SH-SY5Y (cell line): Measurements from ENCODE around the gene RABGGTA.

Experiments used
- GATA2 ChIP-seq: IDR thresholded peaks from 2 replicates; pipeline ENCODE4 v1.6.1; 2011; ENCODE audit warnings: mild to moderate bottlenecking, low read depth, low read length
- GATA3 ChIP-seq: IDR thresholded peaks from 2 replicates; pipeline ENCODE4 v1.6.1; 2011; ENCODE audit warnings: low read depth, mild to moderate bottlenecking, low read length, moderate library complexity

DNA sequence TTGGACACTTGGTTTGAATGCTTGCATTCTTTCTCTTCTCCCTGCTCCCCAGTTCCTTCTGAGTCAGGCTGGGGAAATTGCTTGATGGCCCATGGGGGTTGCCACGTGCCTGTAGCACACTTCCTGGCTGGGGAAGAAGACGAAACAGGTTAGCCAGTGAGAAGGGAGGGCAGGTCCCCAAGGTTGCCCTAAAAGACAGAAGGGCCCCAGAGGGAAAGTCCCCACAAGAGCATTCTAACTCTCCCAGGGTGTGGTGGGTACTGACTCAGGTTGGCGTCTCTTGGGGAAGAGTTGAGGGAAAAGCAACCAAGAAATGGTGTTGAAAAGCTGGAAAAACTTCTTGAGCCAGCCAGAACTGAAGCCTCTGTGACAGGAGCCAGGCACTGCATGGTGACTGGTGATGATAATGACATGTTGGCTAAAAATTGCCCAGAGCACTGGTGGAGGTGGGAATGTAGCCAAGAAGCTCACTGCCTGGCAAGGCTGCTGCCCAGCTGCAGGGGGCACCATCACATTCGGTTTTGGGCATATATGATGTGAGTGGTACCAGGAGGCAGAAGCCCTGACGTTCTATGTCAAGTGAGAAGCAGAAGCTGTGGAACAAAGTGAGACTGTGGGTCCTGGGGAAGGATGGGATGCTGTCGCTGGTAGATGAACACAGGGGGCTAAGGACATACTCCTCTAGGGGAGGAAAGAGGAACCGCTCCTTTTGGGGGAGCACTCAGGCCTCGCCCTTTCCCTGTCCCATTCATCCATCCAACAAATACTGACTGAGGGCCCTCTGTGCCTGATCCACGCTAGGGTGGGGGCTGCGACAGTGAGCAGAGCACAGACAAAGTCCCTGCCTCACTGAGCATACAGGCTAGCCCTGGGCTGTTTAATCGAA is 8.1 kb upstream of the RABGGTA start:
- TF ChIP-seq GATA2: no peak
- no peak for TF ChIP-seq GATA3
